ENCODE data around the gene MGST3. TPM values are rescaled to one million over a fixed set of nuclear protein-coding genes. Genes with fewer than 3 reads are reported as not detected.
"Not testable (repeated sequence)": the region's sequence is repeated elsewhere in the genome, so short reads cannot be mapped to it uniquely, and the experiment has no call there.

The MGST3 gene
- total RNA-seq, 1 experiment from 2014 or later: 80.9 TPM

- peak; percentile 62 for DNase-seq (ENCODE audit: low read depth)
Observed at GRCh38 chr1:165650981-165651625, 20.1 kb downstream of the MGST3 start.

GRCh38 chr1:165658766-165659580 is 27.9 kb downstream of the MGST3 start:
- not testable (repeated sequence) for DNase-seq (ENCODE audit: low read depth)

GRCh38 chr1:165659581-165659895 is 28.5 kb downstream of the MGST3 start:
- no peak for DNase-seq (ENCODE audit: low read depth)

- no peak for DNase-seq (ENCODE audit: low read depth)
Observed at GRCh38 chr1:165661703-165662102, 30.7 kb downstream of the MGST3 start.

GRCh38 chr1:165662186-165662585 is 31.2 kb downstream of the MGST3 start:
- DNase-seq (ENCODE audit: low read depth): no peak

GRCh38 chr1:165666152-165666825 is 35.3 kb downstream of the MGST3 start:
- no peak for DNase-seq (ENCODE audit: low read depth)

GRCh38 chr1:165668184-165668583 is 37.1 kb downstream of the MGST3 start:
- DNase-seq (ENCODE audit: low read depth): no peak

- DNase-seq (ENCODE audit: low read depth): no peak
Observed at GRCh38 chr1:165671526-165671925, 40.5 kb downstream of the MGST3 start.

GRCh38 chr1:165674599-165674998 is 43.6 kb downstream of the MGST3 start:
- no peak for DNase-seq (ENCODE audit: low read depth)

GRCh38 chr1:165675794-165676193 is 44.8 kb downstream of the MGST3 start:
- no peak for DNase-seq (ENCODE audit: low read depth)

GRCh38 chr1:165678509-165678908 is 47.5 kb downstream of the MGST3 start:
- DNase-seq (ENCODE audit: low read depth): peak; percentile 33

GRCh38 chr1:165679282-165680036 is 48.4 kb downstream of the MGST3 start:
- DNase-seq (ENCODE audit: low read depth): no peak

GRCh38 chr1:165680303-165680702 is 49.3 kb downstream of the MGST3 start:
- DNase-seq (ENCODE audit: low read depth): no peak

- DNase-seq (ENCODE audit: low read depth): not testable (repeated sequence)
Observed at GRCh38 chr1:165680773-165681172, 49.7 kb downstream of the MGST3 start.

GRCh38 chr1:165683848-165684485 is 52.9 kb downstream of the MGST3 start:
- no peak for DNase-seq (ENCODE audit: low read depth)

- DNase-seq (ENCODE audit: low read depth): no peak
Observed at GRCh38 chr1:165686121-165686970, 55.3 kb downstream of the MGST3 start.

GRCh38 chr1:165686971-165687433 is 56.0 kb downstream of the MGST3 start:
- no peak for DNase-seq (ENCODE audit: low read depth)

- DNase-seq (ENCODE audit: low read depth): no peak
Observed at GRCh38 chr1:165688046-165688445, 57.0 kb downstream of the MGST3 start.

- no peak for DNase-seq (ENCODE audit: low read depth)
Observed at GRCh38 chr1:165695031-165695430, 64.0 kb downstream of the MGST3 start.

GRCh38 chr1:165696625-165697100 is 65.6 kb downstream of the MGST3 start:
- DNase-seq (ENCODE audit: low read depth): no peak

Measured in HT1080 (cell line).